HS-5 (cell line): ENCODE results near the gene DMTF1.
"Not testable (repeated sequence)": the region's sequence is repeated elsewhere in the genome, so short reads cannot be mapped to it uniquely, and the experiment has no call there.

Experiments
- DNase-seq: peaks from one replicate; pipeline ENCODE4 v3.0.0-alpha.2; 2012; ENCODE audit warnings: low read depth

DMTF1 gene

DNA sequence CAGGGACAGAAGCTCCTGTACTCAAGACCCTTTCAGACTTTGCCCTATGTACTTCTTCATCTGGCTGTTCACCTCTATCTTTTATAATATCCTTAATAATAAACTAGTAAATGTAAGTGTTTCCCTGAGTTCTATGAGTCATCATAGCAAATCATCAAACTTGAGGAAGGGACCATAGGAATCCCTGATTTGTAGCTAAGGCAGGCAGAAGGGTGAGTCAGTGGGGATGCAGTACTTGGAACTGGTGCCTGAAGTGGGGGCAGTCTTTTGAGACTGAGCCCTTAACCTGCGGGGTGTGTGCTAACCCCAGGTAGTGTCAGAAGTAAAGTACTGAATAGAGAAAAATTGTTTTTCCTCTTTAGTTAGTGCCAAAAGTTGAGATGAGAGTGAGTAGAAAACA, 73.4 kb downstream of the DMTF1 start:
- DNase-seq: peak; percentile 35

DNA sequence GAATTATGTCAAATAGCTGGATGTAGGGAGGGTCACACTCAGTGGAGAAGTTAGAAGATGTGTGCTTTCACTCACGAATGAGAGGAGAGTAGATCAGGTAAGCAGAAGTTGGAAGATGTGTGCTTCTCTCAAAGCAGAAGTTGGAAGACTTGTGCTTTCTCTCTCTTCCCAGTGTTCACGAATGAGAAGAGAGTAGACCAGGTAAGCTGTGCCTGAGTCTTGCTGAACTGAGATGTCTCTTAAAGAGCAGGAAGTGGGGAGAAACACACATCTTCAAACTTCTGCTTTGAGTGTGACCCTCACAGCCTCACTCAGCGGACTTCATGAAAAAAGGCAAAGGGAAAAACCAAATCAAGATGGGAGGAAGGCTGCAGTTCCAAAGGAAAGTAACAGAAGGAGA, 74.2 kb downstream of the DMTF1 start:
- DNase-seq: no peak

- DNase-seq: no peak
These were observed 79.0 kb downstream of the DMTF1 start for GRCh38 chr7:87231258-87231657.

DNA sequence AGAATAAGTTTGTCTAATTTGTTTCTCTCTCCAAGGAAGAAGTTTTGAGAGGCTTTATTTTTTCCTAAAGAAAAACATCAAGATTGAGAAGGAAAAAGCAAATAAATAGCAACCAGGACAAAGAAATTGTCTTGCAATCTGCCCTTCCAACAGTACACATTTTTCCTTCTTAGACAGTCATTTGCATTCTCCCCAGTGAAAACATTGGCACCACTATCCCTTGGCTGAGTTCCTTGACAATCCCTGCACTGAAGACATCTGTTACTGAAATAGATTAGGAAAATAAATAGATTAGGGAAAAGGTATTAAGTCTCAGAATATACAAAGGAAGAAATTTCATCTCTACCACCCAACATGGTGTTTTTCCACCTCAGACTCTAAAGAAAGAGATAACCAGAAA, 79.5 kb downstream of the DMTF1 start:
- DNase-seq: no peak

DNA sequence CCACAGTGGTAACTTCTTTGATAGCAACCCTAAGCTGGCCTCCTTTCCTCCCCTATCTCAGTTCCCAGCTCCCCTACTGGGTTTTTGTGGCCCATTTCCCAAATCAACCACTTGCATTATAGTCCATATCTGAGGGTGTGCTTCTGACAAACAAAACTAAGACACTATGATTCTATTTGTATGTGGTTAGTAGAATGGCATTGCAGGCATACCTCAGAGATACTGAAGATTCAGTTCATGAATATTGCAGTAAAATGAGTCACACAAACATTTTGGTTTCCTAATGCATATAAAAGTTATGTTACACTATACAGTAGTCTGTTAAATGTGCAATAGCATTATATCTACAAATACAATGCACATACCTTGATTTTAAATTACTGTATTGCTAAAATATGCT, 82.7 kb downstream of the DMTF1 start:
- no peak for DNase-seq

DNA sequence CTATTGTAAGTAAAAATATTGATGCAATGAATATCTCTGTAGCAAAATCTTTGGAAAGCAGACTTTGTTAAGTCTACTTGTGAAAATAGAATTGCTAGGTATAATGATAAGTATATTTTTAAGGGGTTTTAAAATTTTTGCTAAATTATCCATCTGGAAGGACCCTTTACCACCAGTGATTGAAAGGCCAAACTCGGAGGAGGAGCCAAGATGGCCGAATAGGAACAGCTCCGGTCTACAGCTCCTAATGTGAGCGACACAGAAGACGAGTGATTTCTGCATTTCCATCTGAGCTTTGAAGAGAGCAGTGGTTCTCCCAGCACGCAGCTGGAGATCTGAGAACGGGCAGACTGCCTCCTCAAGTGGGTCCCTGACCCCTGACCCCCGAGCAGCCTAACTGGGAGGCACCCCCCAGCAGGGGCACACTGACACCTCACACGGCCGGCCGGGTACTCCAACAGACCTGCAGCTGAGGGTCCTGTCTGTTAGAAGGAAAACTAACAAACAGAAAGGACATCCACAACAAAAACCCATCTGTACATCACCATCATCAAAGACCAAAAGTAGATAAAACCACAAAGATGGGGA, 86.3 kb downstream of the DMTF1 start:
- DNase-seq: not testable (repeated sequence)

- DNase-seq: not testable (repeated sequence)
These were observed 93.4 kb downstream of the DMTF1 start for GRCh38 chr7:87245671-87246070.
